T1000 (cell line): ENCODE results near the gene DUSP3.
A peak's percentile ranks its signal among the peaks of the same experiment; 100 is the strongest.
"Not testable (repeated sequence)": the region's sequence is repeated elsewhere in the genome, so short reads cannot be mapped to it uniquely, and the experiment has no call there.

ENCODE experiments used
- DNase-seq: peaks from one replicate; lab custom pipeline; 2025; ENCODE audit warnings: mixed read lengths; lab: John Stamatoyannopoulos, UW

Gene DUSP3

DNA sequence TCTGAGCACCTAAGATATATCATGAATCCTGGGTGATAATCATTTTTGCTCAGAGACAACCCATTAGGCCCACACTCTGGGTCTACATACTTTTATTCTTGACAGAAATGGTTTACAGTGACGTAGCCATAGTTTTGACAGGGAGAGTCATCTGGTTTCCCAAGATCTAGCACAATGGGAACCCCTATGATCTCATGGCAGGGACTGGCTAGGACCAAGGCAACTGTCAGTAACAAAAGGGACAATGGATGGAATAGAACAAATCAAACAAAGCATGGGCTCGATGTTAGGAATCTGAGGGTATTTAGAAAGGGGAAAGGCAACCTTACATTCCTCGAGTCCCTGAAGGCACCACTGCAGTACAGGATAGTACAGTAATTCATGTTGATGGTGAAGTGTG lies 22.0 kb upstream of the DUSP3 start:
- no peak for DNase-seq

DNA sequence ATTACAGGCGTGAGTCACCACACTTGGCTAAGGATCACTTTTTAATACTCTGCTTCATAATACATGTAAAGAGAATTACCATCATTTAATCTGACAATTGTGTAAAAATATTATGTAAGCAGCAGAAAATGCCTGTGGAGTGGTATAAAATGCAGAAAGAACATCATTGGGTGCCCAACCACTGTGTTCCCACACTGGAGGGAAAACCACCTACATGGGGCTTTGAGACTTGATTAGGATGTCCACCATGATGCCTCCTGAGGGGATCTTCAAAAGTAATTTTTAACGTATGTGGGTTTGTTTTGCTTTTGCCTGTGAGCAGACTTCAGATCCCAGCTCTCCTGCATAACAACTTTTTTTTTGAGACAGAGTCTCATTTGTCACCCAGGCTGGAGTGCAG lies 20.3 kb upstream of the DUSP3 start:
- DNase-seq = no peak

DNA sequence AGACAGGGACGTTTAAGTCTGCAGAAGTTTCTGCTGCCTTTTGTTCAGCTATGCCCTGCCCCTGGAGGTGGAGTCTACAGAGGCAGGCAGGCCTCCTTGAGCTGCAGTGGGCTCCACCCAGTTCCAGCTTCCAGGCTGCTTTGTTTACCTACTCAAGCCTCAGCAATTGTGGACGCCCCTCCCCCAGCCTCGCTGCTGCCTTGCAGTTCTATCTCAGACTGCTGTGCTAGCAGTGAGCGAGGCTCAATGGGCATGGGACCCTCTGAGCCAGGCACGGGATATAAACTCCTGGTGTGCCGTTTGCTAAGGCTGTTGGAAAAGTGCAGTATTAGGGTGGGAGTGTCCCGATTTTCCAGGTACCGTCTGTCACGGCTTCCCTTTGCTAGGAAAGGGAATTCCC lies 19.2 kb upstream of the DUSP3 start:
- DNase-seq = not testable (repeated sequence)

DNA sequence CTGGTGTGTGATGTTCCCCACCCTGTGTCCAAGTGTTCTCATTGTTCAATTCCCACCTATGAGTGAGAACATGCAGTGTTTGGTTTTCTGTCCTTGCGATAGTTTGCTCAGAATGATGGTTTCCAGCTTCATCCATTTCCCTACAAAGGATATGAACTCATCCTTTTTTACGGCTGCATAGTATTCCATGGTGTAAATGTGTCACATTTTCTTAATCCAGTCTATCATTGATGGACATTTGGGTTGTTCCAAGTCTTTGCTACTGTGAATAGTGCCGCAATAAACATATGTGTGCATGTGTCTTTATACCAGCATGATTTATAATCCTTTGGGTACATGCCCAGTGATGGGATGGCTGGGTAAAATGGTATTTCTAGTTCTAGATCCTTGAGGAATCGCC lies 13.9 kb upstream of the DUSP3 start:
- DNase-seq = not testable (repeated sequence)

DNA sequence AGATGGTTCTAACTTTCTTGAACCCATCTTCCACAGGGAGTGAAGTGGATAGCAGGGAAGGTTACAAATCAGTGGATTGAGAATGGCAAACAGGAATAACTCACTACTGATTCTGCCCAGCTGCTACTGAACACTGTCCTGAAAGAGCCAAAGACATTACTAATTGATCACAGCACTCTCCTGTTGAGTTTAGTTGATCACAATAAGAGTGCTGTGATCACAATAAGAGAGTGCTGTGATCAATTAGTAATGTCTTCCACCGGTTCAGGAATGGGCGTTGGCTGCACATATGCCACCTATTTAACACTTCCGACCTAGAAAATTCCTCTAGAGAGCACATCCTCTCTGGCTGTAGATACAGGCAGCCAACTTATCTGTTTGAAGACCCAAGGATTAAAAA lies 12.8 kb upstream of the DUSP3 start:
- DNase-seq = no peak

DNA sequence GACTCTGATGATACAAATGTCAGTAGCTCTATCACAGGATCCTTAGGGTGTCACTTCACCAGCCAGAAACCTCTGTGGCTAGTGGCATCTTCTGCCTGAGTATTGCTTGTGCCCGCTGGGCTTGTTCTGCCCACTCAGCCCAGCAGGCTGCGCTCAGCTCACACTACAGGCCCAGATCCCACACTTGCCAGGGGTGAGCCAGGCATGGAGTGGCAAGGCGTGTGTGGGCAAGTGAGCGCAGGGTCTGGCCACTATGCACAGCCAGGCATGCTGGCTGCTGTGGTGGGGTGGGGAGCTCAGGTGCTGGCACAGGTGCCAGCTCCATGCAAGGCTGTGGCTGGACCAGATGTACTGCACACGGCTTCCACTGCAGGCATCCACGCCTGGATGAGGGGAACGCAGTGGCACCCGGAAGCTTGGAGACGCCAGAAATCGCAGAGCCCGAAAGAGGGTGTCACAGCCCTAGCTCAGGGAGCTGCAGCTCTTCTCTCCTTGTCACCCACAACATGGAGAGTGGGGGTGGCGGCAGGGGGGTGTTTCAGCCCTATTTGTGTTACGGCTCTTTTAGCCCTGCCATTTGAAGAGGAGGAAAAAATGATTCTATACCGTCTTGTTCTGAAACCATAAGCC lies 11.6 kb upstream of the DUSP3 start:
- DNase-seq = no peak

DNA sequence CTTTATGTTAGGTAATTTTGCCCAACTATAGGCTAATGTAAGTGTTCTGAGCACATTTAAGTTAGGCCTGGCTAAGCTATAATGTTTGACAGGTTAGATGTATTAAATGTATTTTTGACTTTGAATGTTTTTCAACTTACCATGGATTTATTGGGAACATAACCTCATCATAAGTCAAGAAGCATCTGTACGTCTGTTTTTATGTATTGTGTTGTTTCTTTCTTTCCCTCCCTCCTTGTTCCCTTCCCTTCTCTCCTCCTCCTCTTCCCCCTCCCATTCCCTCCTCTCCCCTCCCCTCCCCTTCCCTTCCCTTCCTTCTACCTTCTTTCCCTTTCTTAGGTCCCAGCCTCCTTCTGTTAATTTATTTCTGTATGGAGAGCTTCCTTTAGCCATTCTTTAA lies 10.7 kb upstream of the DUSP3 start:
- no peak for DNase-seq

DNA sequence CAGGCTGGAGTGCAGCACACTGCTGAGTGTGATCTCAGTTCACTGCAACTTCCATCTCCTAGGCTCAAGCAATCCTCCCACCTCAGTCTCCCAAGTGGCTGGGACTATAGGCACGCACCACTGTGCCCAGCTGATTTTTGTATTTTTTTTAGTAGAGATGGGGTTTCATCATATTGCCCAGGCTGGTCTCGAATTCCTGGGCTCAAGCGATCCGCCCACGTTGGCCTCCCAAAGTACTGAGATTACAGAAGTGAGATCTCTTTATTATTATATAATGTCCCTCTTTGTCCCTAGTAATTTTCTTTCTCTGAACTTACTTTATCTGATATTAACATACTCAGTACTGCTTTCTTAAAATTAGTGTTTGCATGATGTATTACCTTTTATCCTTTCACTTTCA lies 9.8 kb upstream of the DUSP3 start:
- DNase-seq = no peak

DNA sequence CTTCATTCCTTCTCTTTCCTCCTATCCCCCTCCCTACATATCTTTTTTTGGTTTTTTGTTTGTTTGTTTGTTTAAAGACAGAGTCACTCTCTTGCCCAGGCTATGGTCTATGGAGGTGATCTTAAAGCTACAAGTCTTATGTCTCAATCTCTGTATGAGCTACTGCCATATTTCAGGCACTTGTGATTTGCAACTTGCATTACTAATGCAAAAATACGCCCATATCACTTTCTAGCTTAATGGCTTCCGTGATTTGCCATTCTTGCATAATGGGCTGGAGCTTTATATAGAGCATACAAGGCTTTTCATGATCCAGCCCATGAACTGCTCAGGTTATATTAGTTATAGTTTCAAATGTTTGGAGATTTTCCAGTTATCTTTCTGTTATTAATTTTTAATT lies 9.0 kb upstream of the DUSP3 start:
- no peak for DNase-seq

DNA sequence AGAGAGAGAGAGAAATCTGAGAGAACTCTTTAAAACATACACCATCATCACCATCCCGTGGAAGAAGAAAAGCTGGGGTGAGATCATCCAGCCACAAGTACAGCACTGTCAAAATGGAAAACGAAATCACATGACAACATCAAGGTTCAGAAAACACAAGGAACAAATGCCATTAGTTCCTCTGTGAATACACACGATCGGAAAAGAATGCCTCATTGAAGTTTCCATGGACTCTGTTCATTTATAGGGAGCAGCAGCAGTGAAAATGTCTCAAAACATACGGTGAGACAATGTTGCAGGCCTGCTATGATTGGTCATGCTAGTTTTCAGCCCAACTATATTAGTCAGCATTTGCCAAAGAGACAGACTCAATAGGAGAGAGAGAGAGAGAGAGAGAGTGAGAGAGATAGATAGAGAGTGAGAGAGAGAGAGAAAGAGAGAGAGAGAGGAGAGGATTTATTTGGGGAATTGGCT lies 5.9 kb upstream of the DUSP3 start:
- peak; percentile 8 for DNase-seq

DNA sequence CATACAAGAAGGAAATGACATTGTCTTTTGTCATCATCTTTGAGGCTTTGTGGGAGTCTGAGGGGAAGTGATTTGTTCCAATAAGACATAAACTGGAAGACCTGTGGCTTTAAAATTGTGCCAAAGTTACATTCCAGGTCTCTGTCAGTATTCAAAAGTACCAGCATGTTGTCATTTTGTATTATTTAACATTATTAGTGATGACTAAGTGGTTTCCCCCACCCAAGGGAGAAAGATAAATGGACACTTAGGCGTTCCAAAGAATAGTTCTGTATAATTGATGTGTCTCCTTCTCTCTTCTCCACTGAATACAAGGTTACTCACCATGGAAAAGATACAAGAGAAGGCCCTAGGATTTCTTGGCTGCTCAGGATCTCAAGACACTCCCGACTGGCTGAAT lies 5.3 kb upstream of the DUSP3 start:
- no peak for DNase-seq

DNA sequence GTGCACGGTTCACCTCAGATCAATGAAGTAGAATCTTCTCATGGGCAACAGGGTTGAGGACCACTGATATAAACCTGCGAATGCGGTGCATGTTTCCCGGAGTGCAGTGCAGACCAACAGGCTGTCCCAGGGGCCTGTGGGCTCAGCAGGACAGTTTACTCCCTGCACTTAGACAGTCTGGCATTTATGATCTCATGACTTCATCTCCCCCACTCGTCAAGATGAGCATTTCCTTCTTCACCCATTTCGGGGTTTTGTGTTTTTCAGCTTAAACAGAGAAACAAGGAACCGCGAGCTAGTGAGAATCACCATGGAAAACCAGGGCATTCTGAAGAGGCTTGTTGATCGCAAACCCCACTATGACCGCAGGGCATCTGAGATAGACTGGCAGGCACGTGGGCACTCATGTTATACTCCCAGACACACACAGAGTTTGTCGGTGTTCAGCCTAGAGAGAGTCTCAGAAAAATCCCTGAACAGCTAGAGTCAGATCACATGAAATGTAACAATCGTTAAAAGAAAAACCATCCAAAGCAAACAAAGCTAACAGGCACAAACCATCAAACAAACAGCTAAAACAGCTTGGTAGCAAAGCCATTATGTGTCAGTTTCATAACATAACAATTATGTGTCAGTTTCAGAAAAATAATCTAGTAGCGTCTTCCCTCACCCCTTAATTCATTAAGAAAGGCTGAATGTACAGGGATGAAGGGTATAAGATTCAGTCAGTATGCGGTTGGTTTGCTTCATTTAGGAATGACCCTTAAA lies 4.3 kb upstream of the DUSP3 start:
- no peak for DNase-seq

DNA sequence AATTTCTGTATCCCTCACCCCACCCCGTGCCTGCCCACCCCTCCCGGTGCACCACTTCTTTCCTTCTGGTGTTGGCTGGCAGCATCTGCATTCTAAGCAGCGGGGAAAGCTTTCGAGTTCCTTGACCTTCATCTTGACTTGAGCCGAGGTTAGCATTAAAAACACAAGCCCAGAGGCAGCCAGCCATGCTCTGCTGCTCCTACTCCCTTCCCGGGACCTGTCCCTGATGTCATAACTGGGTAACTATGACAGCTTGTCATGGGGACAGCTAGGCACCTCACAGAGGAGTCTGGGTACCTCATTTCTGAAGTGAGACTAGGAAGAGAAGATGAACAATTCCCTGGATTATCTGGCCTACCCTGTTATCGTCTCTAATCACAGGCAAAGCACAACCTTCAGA lies 1.4 kb upstream of the DUSP3 start, which contains the start of gene CFAP97D1:
TSS of gene CFAP97D1 (plus strand) at position 301 of the 400 bp plus-strand sequence. CDS start at position 329, 28 bp downstream.
- no peak for DNase-seq

DNA sequence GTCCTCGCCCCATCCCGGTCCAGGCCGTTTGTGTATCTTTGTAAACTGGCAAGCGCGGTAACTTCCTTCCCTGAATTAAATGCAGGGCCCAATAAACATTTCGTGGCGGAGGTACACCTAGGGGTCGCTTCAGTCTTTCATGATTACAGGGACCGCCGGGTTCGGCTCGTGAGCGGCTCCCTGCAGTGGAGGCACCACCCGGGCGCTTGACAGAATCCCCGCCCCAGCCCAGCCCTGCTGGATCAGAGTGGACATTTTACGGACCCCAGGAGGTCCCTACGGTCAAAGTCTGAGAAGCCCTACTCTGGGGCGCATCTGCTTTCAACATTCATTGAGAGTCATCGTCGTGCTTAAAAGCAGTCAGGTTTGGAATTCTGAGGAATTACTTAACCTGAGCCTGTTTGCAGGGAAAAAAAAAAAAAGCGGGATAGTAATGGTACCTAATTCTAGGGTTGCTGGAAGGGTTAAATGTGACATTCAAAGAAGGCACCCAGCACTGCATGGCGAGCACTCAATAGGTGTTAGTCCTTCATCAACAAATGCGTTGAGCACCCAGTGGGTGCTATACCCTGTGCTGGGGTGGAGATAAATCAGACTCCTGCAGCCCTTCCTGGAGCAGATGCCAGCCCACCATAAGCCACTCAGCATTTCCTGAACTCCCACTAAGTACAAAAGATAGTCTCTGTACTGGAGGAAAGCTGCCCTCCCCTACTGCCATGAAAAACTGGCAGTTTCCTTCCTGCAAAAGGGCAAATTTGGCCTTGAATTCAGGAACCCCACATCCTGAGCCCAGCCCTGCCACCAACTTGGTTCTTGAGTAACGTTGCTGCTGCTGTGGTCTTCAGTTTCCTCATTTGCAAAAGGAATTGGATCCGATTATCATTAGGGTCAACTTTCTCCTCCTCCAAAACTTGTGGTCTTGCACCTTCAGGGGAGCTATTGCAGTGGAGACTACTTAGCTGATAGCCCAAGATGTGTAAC lies 658 bp upstream of the DUSP3 start:
- peak; percentile 42 for DNase-seq

DNA sequence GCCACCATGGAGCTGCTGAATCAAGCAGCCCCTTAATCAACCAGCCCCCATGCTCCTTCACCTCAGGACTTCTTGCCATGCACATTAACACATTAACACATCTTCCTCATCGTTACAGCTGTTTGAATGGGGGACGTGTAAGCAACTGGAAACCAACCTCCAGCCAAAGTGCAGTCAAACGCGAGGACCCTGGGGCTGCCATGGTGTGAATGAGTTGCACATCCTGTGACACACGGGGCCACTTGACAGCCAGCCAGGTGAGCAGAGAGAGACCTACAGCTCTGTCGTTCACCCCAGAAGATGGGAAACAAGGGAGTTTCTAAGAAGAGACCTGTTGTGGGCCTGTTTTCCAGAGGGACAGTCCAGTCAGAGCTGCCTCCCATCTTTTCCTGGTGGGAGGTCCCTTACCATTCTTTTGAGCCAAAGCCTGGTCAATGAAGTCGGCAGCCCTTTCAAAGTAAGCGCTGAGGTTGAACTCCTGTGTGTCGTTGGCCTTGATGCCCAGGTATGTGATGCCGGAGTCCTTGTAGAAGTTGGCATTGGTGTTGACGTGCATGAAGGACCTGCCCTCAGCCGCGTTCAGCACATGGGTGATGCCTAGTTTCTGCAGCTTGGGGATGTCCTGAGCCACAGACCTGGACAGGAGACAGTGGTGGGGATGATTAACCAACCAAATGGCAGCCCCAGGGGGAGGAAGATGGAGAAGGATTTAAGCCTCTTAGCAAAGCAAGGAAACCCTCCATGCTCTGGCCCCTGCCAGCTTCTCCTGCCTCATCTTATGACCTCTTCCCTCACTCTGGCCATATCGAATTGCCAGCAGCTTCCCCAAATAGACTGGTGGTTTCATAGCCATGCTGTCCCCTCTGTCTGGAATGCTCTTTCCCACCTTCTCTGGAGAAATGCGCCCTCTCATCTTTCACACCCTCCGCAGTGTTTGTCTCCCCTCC lies 4.2 kb downstream of the DUSP3 start:
- no peak for DNase-seq

DNA sequence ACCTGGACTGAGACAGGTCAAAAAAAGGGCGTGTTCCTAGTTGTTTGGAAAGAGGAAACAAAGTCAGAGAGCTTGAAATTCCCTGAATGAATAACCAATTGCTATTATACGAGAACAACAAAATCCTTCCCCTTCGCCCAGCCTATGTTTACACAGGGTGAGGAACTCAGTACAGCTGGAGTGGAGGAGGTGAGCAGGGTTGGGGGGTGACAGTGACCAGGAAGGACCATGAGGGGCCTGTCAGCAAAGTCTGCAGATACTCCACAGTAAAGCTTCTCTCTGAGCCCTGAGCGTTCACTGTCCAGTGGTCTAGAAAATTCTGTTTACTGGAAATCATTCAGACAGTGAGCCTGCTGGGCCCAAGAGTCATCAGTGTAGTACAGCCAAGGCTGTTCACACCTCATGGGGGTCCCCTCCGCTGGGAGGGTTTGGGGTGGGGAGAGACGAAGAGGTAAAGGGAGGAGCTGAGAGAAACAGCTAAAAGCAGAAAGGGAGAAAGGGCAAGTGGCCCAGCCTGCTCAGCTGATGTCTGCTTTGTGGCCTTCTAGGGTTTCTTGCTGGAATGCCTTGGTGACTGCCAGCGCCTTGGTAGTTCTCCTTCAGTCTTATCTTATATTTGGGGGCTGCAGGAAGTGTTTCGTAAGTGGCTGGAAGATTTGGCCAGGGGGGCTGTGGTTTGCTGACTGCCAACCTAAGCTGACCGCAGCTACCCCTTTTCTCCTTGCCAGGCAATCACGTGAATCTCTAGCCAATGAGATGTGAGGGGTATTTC lies 5.7 kb downstream of the DUSP3 start:
- DNase-seq = no peak

DNA sequence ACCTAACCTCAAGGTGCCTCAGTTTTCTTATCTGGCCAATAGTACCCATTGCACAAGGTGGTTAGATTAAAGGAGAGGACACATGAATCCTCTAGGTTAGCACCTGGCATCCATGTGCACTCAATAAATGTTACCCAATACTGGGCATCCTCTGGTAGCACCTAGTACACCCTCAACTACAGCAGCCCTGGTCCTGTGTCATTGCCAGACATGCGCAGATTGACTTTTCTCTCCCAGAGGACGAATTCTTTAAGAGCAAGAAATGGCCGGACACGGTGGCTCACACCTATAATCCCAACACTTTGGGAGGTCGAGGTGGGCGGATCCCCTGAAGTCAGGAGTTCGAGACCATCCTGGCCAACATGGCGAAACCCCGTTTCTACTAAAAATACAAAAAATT lies 7.3 kb downstream of the DUSP3 start:
- no peak for DNase-seq

DNA sequence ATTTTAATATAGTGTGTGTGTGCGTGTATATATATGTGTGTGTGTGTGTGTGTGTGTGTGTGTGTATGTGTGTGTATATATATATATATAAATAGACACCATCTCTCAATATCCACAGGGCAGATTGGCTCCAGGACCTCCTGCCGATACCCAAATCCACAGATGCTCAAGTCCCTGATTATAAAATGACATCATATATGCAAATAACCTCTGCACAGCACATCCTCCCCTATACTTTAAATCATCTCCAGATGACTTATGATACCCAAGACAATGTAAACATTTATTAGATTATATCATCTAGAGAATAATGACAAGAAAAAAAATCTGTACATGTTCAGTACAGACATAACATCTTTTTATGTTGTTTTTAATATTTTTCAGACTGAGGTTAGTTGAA lies 7.8 kb downstream of the DUSP3 start:
- DNase-seq = no peak

DNA sequence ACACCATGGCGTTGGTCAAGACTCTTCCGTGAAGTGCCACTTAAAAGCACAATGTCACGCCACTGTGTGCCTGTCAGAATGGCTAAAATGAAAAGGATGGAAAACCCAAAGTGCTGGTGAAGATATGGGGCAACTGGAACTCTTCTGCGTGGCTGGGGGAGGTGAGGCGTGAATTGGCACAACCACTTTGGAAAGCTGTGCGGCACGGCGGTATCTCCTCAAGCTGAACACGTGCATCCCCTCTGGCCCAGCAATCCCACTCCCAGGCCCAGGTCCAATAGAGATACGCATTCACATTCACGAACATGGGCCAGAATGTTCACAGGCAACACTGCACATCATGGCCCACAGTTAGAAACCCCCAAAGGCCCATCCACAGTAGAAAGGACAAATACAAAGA lies 8.9 kb downstream of the DUSP3 start:
- no peak for DNase-seq

DNA sequence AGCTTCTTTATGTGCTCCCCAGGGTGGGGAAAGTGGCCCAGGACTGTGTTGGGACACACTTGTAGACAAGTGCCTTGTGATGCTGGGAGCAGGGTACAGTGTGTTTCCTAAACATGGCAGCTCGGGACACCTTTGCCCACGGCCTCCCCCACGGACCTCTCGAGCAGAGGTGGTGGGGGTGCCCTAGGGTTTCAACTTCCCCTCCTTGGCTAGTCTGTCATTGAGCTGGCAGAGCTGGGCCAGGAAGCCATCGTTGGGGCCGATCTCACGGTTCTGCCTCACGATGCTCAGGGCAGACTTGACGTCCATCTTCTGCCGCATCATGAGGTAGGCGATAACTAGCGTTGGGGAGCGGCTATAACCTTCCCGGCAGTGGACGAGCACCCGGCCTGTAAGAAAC lies 9.4 kb downstream of the DUSP3 start:
- no peak for DNase-seq

DNA sequence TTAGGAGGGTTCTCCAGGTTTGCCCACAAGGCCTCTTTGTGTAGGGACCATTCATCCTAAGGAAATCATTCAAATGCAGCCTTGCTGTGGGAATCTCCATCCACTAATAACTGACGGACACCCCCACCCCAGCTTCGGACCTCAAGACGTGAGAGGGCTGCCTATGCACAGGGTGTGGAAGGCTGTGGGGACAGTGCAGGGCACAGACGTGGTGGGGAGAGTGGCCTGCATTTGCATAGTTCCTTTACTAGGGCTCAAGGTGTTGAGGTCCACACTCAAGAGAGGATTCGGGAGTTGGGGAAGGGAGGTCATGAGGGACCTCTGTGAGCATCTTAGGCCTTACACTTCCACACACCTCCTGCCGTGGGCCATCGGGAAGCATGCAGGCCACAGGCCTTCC lies 9.8 kb downstream of the DUSP3 start:
- no peak for DNase-seq
